ENCODE results near the gene TECTB.

The TECTB gene

DNA sequence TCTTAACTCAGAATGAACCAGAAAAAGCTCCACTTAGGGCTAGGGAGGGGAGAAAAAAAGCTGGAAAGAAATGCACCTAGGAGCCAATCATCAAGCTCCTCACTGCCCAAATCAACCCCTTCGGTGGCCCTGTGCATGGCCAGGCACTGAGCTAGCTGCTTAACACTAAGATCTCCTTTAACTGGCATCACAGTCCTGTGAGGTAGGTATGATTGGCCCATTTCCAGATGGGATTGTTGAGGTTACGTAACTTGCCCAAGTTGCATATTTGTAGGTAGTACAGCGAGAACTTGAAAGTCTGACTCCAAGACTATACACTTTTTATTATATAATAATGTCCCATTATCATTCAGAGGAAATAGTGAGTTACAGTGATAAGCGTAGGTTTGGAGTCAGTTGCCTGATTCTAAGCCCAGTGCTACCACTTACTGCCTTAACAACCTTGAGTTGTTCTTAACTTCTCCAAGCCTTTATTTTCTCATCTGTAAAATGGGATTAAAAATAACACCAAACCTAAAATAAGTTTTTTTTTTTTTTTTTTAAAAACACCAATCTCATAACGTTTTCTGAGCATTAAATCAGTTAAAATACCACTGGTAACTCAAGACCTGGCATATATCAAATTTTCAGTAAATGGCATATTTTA is 53.5 kb downstream of the TECTB start:
- Histone ChIP-seq H2AK5ac (ENCODE audit: low read length, severe bottlenecking) (no peak overlapping the region), H3K79me1 (replicated peaks; ENCODE audit: low read length, poor library complexity, severe bottlenecking) (no peaks in the 10 kb centered on the region), H3K9me3 (ENCODE audit: control insufficient read depth, low read length) (no peaks in the 10 kb centered on the region), H4K91ac (ENCODE audit: low read length) (no peak overlapping the region), H3K4me2 (ENCODE audit: low read length, poor library complexity, severe bottlenecking) (no peak overlapping the region), H3K23ac (ENCODE audit: low read length in 2 of 2) (no peak overlapping the region), H2BK5ac (ENCODE audit: low read depth, low read length, poor library complexity, severe bottlenecking) (no peak overlapping the region), H3K36me3 (ENCODE audit: control insufficient read depth in 1 of 2, insufficient read depth in 2 of 2, low read depth in 1 of 2, low read length in 2 of 2) (no peaks in the 10 kb centered on the region), H3K14ac (ENCODE audit: low read length in 2 of 2) (no peak overlapping the region), H3K18ac (ENCODE audit: low read depth in 1 of 2, low read length in 2 of 2) (no peak overlapping the region), H3K27ac (ENCODE audit: low read length, poor library complexity, severe bottlenecking) (no peak overlapping the region), H3K4me1 (ENCODE audit: control insufficient read depth, insufficient read depth, low read depth, low read length) (no peaks in the 10 kb centered on the region), H3K27me3 (ENCODE audit: control insufficient read depth in 1 of 2, insufficient read depth in 1 of 2, low read length in 2 of 2) (peaks cover 5% of the 10 kb centered on the region in 2 experiments), H4K8ac (ENCODE audit: low read length) (no peak overlapping the region), H3K4me3 (ENCODE audit: insufficient read depth in 1 of 2, low read depth in 1 of 2, low read length in 2 of 2) (no peak overlapping the region), H2BK15ac (ENCODE audit: low read depth, poor library complexity, severe bottlenecking) (no peak overlapping the region), H2AFZ (ENCODE audit: low read depth, low read length) (no peak overlapping the region), H3K4ac (ENCODE audit: low read depth in 1 of 2, low read length in 2 of 2) (no peak overlapping the region), H3K9ac (ENCODE audit: low read length) (no peak overlapping the region), H2BK120ac (ENCODE audit: low read depth, low read length) (no peak overlapping the region), H2BK12ac (ENCODE audit: low read length in 2 of 2) (no peak overlapping the region)
- 94% methylated on average over 2 of the region's 5 CpGs for WGBS
- no peak for DNase-seq

GRCh38 chr10:112338957-112339356 is 55.8 kb downstream of the TECTB start:
- Histone ChIP-seq H3K9ac (ENCODE audit: low read length) (no peak overlapping the region), H3K27ac (ENCODE audit: low read length, poor library complexity, severe bottlenecking) (no peak overlapping the region), H3K14ac (ENCODE audit: low read length in 2 of 2) (no peak overlapping the region), H3K36me3 (ENCODE audit: control insufficient read depth in 1 of 2, insufficient read depth in 2 of 2, low read depth in 1 of 2, low read length in 2 of 2) (no peaks in the 10 kb centered on the region), H4K91ac (ENCODE audit: low read length) (no peak overlapping the region), H3K18ac (ENCODE audit: low read depth in 1 of 2, low read length in 2 of 2) (no peak overlapping the region), H2BK12ac (ENCODE audit: low read length in 2 of 2) (no peak overlapping the region), H4K8ac (ENCODE audit: low read length) (no peak overlapping the region), H3K4me3 (ENCODE audit: insufficient read depth in 1 of 2, low read depth in 1 of 2, low read length in 2 of 2) (no peak overlapping the region), H3K9me3 (ENCODE audit: control insufficient read depth, low read length) (no peaks in the 10 kb centered on the region), H3K4me1 (ENCODE audit: control insufficient read depth, insufficient read depth, low read depth, low read length) (no peaks in the 10 kb centered on the region), H3K4ac (ENCODE audit: low read depth in 1 of 2, low read length in 2 of 2) (no peak overlapping the region), H2AFZ (ENCODE audit: low read depth, low read length) (no peak overlapping the region), H3K27me3 (ENCODE audit: control insufficient read depth in 1 of 2, insufficient read depth in 1 of 2, low read length in 2 of 2) (no peaks in the 10 kb centered on the region), H2BK15ac (ENCODE audit: low read depth, poor library complexity, severe bottlenecking) (no peak overlapping the region), H3K79me1 (replicated peaks; ENCODE audit: low read length, poor library complexity, severe bottlenecking) (no peaks in the 10 kb centered on the region), H3K23ac (ENCODE audit: low read length in 2 of 2) (no peak overlapping the region), H3K4me2 (ENCODE audit: low read length, poor library complexity, severe bottlenecking) (no peak overlapping the region), H2BK5ac (ENCODE audit: low read depth, low read length, poor library complexity, severe bottlenecking) (no peak overlapping the region), H2AK5ac (ENCODE audit: low read length, severe bottlenecking) (no peak overlapping the region), H2BK120ac (ENCODE audit: low read depth, low read length) (no peak overlapping the region)
- 88% methylated on average over 3 of the region's 3 CpGs for WGBS
- DNase-seq: no peak

- Histone ChIP-seq H3K9me3 (ENCODE audit: control insufficient read depth, low read length) (no peaks in the 10 kb centered on the region), H3K27me3 (ENCODE audit: control insufficient read depth in 1 of 2, insufficient read depth in 1 of 2, low read length in 2 of 2) (no peaks in the 10 kb centered on the region), H2BK15ac (ENCODE audit: low read depth, poor library complexity, severe bottlenecking) (no peak overlapping the region), H3K36me3 (ENCODE audit: control insufficient read depth in 1 of 2, insufficient read depth in 2 of 2, low read depth in 1 of 2, low read length in 2 of 2) (no peaks in the 10 kb centered on the region), H3K4me2 (ENCODE audit: low read length, poor library complexity, severe bottlenecking) (no peak overlapping the region), H3K9ac (ENCODE audit: low read length) (no peak overlapping the region), H3K23ac (ENCODE audit: low read length in 2 of 2) (no peak overlapping the region), H4K91ac (ENCODE audit: low read length) (no peak overlapping the region), H2AK5ac (ENCODE audit: low read length, severe bottlenecking) (no peak overlapping the region), H3K14ac (ENCODE audit: low read length in 2 of 2) (no peak overlapping the region), H3K18ac (ENCODE audit: low read depth in 1 of 2, low read length in 2 of 2) (no peak overlapping the region), H3K4me1 (ENCODE audit: control insufficient read depth, insufficient read depth, low read depth, low read length) (no peaks in the 10 kb centered on the region), H4K8ac (ENCODE audit: low read length) (no peak overlapping the region), H2BK5ac (ENCODE audit: low read depth, low read length, poor library complexity, severe bottlenecking) (no peak overlapping the region), H3K4me3 (ENCODE audit: insufficient read depth in 1 of 2, low read depth in 1 of 2, low read length in 2 of 2) (no peak overlapping the region), H2BK12ac (ENCODE audit: low read length in 2 of 2) (no peak overlapping the region), H2BK120ac (ENCODE audit: low read depth, low read length) (no peak overlapping the region), H2AFZ (ENCODE audit: low read depth, low read length) (no peak overlapping the region), H3K79me1 (replicated peaks; ENCODE audit: low read length, poor library complexity, severe bottlenecking) (no peaks in the 10 kb centered on the region), H3K27ac (ENCODE audit: low read length, poor library complexity, severe bottlenecking) (no peak overlapping the region), H3K4ac (ENCODE audit: low read depth in 1 of 2, low read length in 2 of 2) (no peak overlapping the region)
- DNase-seq: no peak
- WGBS: 78% methylated on average over 2 of the region's 2 CpGs
These were observed 57.4 kb downstream of the TECTB start for GRCh38 chr10:112340601-112341000.

- Histone ChIP-seq H4K8ac (ENCODE audit: low read length) (no peak overlapping the region), H3K27ac (ENCODE audit: low read length, poor library complexity, severe bottlenecking) (no peak overlapping the region), H3K18ac (ENCODE audit: low read depth in 1 of 2, low read length in 2 of 2) (no peak overlapping the region), H3K9ac (ENCODE audit: low read length) (no peak overlapping the region), H3K23ac (ENCODE audit: low read length in 2 of 2) (no peak overlapping the region), H2AK5ac (ENCODE audit: low read length, severe bottlenecking) (no peak overlapping the region), H2BK15ac (ENCODE audit: low read depth, poor library complexity, severe bottlenecking) (no peak overlapping the region), H3K9me3 (ENCODE audit: control insufficient read depth, low read length) (no peaks in the 10 kb centered on the region), H2AFZ (ENCODE audit: low read depth, low read length) (no peak overlapping the region), H3K27me3 (ENCODE audit: control insufficient read depth in 1 of 2, insufficient read depth in 1 of 2, low read length in 2 of 2) (peaks cover 0 to 6% of the 10 kb centered on the region in 2 experiments), H3K14ac (ENCODE audit: low read length in 2 of 2) (no peak overlapping the region), H3K4me1 (ENCODE audit: control insufficient read depth, insufficient read depth, low read depth, low read length) (no peaks in the 10 kb centered on the region), H3K4me2 (ENCODE audit: low read length, poor library complexity, severe bottlenecking) (no peak overlapping the region), H4K91ac (ENCODE audit: low read length) (no peak overlapping the region), H3K4ac (ENCODE audit: low read depth in 1 of 2, low read length in 2 of 2) (no peak overlapping the region), H3K4me3 (ENCODE audit: insufficient read depth in 1 of 2, low read depth in 1 of 2, low read length in 2 of 2) (no peak overlapping the region), H3K79me1 (replicated peaks; ENCODE audit: low read length, poor library complexity, severe bottlenecking) (no peaks in the 10 kb centered on the region), H3K36me3 (ENCODE audit: control insufficient read depth in 1 of 2, insufficient read depth in 2 of 2, low read depth in 1 of 2, low read length in 2 of 2) (no peaks in the 10 kb centered on the region), H2BK5ac (ENCODE audit: low read depth, low read length, poor library complexity, severe bottlenecking) (no peak overlapping the region), H2BK12ac (ENCODE audit: low read length in 2 of 2) (no peak overlapping the region), H2BK120ac (ENCODE audit: low read depth, low read length) (no peak overlapping the region)
- DNase-seq: no peak
- WGBS: 70% methylated on average over 4 of the region's 5 CpGs
These were observed 60.0 kb downstream of the TECTB start for GRCh38 chr10:112343056-112343806.
